Kidney glomerular epithelial cell (primary cell): ENCODE measurements around the gene IGSF5.
"Not testable (repeated sequence)": the region's sequence is repeated elsewhere in the genome, so short reads cannot be mapped to it uniquely, and the experiment has no call there.

Experiments
- DNase-seq: peaks from one replicate; lab custom pipeline; 2025; lab: John Stamatoyannopoulos, UW

Gene IGSF5

GRCh38 chr21:39738566-39738965, 6.4 kb upstream of the IGSF5 start:
- no peak for DNase-seq

- not testable (repeated sequence) for DNase-seq
These were observed 5.5 kb upstream of the IGSF5 start for GRCh38 chr21:39739531-39739930.

- DNase-seq: not testable (repeated sequence)
These were observed 2.4 kb upstream of the IGSF5 start for GRCh38 chr21:39742561-39742960.

GRCh38 chr21:39745332-39745731, 349 bp downstream of the IGSF5 start:
- DNase-seq: not testable (repeated sequence)

- DNase-seq: no peak
These were observed 5.7 kb downstream of the IGSF5 start for GRCh38 chr21:39750670-39751069.

- DNase-seq: no peak
These were observed 9.8 kb downstream of the IGSF5 start for GRCh38 chr21:39754811-39755210.

GRCh38 chr21:39756285-39756684, 11.3 kb downstream of the IGSF5 start:
- no peak for DNase-seq

GRCh38 chr21:39763272-39763970, 18.4 kb downstream of the IGSF5 start:
- DNase-seq: no peak

GRCh38 chr21:39774227-39774626, 29.2 kb downstream of the IGSF5 start:
- no peak for DNase-seq

- DNase-seq: no peak
These were observed 30.8 kb downstream of the IGSF5 start for GRCh38 chr21:39775816-39776215.

- DNase-seq: no peak
These were observed 31.6 kb downstream of the IGSF5 start for GRCh38 chr21:39776589-39776988.

GRCh38 chr21:39781331-39781730, 36.3 kb downstream of the IGSF5 start:
- no peak for DNase-seq

GRCh38 chr21:39788383-39788782, 43.4 kb downstream of the IGSF5 start:
- DNase-seq: peak; percentile 97

GRCh38 chr21:39796466-39796865, 51.5 kb downstream of the IGSF5 start:
- DNase-seq: no peak

- no peak for DNase-seq
These were observed 54.2 kb downstream of the IGSF5 start for GRCh38 chr21:39799178-39799577.

GRCh38 chr21:39800311-39800710, 55.3 kb downstream of the IGSF5 start:
- DNase-seq: no peak

- DNase-seq: no peak
These were observed 57.2 kb downstream of the IGSF5 start for GRCh38 chr21:39802217-39802616.

GRCh38 chr21:39803393-39803792, 58.4 kb downstream of the IGSF5 start:
- DNase-seq: no peak

- no peak for DNase-seq
These were observed 59.3 kb downstream of the IGSF5 start for GRCh38 chr21:39804240-39804639.

GRCh38 chr21:39805983-39806382, 61.0 kb downstream of the IGSF5 start:
- DNase-seq: no peak

- no peak for DNase-seq
These were observed 62.8 kb downstream of the IGSF5 start for GRCh38 chr21:39807738-39808137.

GRCh38 chr21:39809936-39810335, 65.0 kb downstream of the IGSF5 start:
- no peak for DNase-seq

- no peak for DNase-seq
These were observed 68.0 kb downstream of the IGSF5 start for GRCh38 chr21:39812983-39813382.

- DNase-seq: no peak
These were observed 73.6 kb downstream of the IGSF5 start for GRCh38 chr21:39818557-39818956.
